Keratinocyte (primary cell): ENCODE measurements around the gene PLD1. TPM values are rescaled to one million over a fixed set of nuclear protein-coding genes. Genes with fewer than 3 reads are reported as not detected.

Experiments used
- DNase-seq: peaks from one replicate; pipeline ENCODE4 v3.0.0-alpha.2; 2011; ENCODE audit warnings: low read depth, missing footprints, low spot score
- FAIRE-seq: peaks from 2 replicates; lab custom pipeline; 2011; peaks lifted over from hg19 to GRCh38; lab: Jason Lieb, UNC
- H2AFZ ChIP-seq: 2 replicates; pipeline ENCODE4 v1.6.0; 2012; ENCODE audit warnings: low read length, control low read depth, inconsistent platforms; ENCODE audit not compliant: control insufficient read depth
- H3K27ac ChIP-seq: 2 replicates; pipeline ENCODE4 v1.5.1; 2011; ENCODE audit warnings: low read length; ENCODE audit not compliant: control insufficient read depth, insufficient read depth
- H3K27me3 ChIP-seq: 3 replicates; pipeline ENCODE4 v1.6.0; 2011; ENCODE audit warnings: low read length; ENCODE audit not compliant: control insufficient read depth, insufficient read depth; ENCODE audit errors: extremely low read depth
- H3K36me3 ChIP-seq, 2 experiments: 2 replicates in 1 of 2; 3 replicates in 1 of 2; pipeline ENCODE4 v1.5.1; 2011; ENCODE audit warnings: low read length in 2 of 2, mild to moderate bottlenecking in 1 of 2; ENCODE audit not compliant: control insufficient read depth in 2 of 2, insufficient read depth in 2 of 2; ENCODE audit errors: extremely low read depth in 1 of 2
- H3K4me1 ChIP-seq: 3 replicates; pipeline ENCODE4 v1.5.1; 2011; ENCODE audit warnings: low read length; ENCODE audit not compliant: control insufficient read depth, insufficient read depth; ENCODE audit errors: extremely low read depth
- H3K4me2 ChIP-seq: 3 replicates; pipeline ENCODE4 v1.6.0; 2011; ENCODE audit warnings: low read depth, low read length; ENCODE audit not compliant: control insufficient read depth, insufficient read depth; ENCODE audit errors: extremely low read depth
- H3K4me3 ChIP-seq, 3 experiments: fragments of 200-600 bp in 1 of 3; sonication (generic) in 1 of 3; 2 replicates in 2 of 3; 3 replicates in 1 of 3; pipeline ENCODE4 v1.5.1; 2011 to 2016; ENCODE audit warnings: low read length in 3 of 3, mild to moderate bottlenecking in 3 of 3, control low read depth in 2 of 3, inconsistent platforms in 1 of 3, low read depth in 1 of 3, mixed read lengths in 1 of 3, mixed run types in 1 of 3, moderate library complexity in 1 of 3; ENCODE audit not compliant: control insufficient read depth in 2 of 3, insufficient read depth in 2 of 3; ENCODE audit errors: extremely low read depth in 1 of 3
- H3K79me2 ChIP-seq: 2 replicates; pipeline ENCODE4 v1.6.0; 2012; ENCODE audit warnings: low read length; ENCODE audit not compliant: control insufficient read depth, insufficient read depth
- H3K9ac ChIP-seq: 3 replicates; pipeline ENCODE4 v1.6.0; 2011; ENCODE audit warnings: low read length; ENCODE audit not compliant: control insufficient read depth, insufficient read depth; ENCODE audit errors: extremely low read depth
- H3K9me1 ChIP-seq: 3 replicates; pipeline ENCODE4 v1.6.0; 2011; ENCODE audit warnings: low read length; ENCODE audit not compliant: control insufficient read depth, insufficient read depth; ENCODE audit errors: extremely low read depth
- H3K9me3 ChIP-seq: 2 replicates; pipeline ENCODE4 v1.5.1; 2012; ENCODE audit warnings: low read depth, low read length; ENCODE audit not compliant: control insufficient read depth
- H4K20me1 ChIP-seq: 3 replicates; pipeline ENCODE4 v1.6.0; 2011; ENCODE audit warnings: low read length; ENCODE audit not compliant: control insufficient read depth, insufficient read depth; ENCODE audit errors: extremely low read depth
- CTCF ChIP-seq, 3 experiments: IDR thresholded peaks in 1 of 3; conservative IDR thresholded peaks in 1 of 3; optimal IDR thresholded peaks in 1 of 3; 2 replicates in 2 of 3; 3 replicates in 1 of 3; pipeline versions ENCODE3 to v1.5.1; 2011; ENCODE audit warnings: low read length in 3 of 3, mild to moderate bottlenecking in 3 of 3, moderate library complexity in 2 of 3, control low read depth in 1 of 3, inconsistent platforms in 1 of 3; ENCODE audit not compliant: insufficient read depth in 2 of 3; ENCODE audit errors: extremely low read depth in 1 of 3
- EZH2 ChIP-seq: IDR thresholded peaks from one replicate; pipeline ENCODE4 v1.6.1; 2012; ENCODE audit warnings: inconsistent platforms, mild to moderate bottlenecking, low read length, moderate library complexity
- dilution Hi-C: fragments of 300-500 bp; cut with MboI; formaldehyde crosslinking; loops from one replicate; pipeline ENCODE4 v1.7.0; 2020; ENCODE audit warnings: low sequenced_read_pairs; ENCODE audit not compliant: extremely low pct_ligation_motif_present
- polyA plus RNA-seq, 5 experiments: library from polyadenylated mRNA; depleted of rRNA in 3 of 5; stranded (reverse) in 3 of 5; stranded (forward) in 1 of 5; unstranded in 1 of 5; fragments of >200 nt; gene quantifications; 1 replicate in 1 of 5; 2 replicates in 3 of 5; 3 replicates in 1 of 5; pipeline versions ENCODE4 v1.2.1 to v1.2.3, GENCODE V29; 2011 to 2012; ENCODE audit warnings: missing spikeins in 2 of 5, low read depth in 1 of 5, low replicate concordance in 1 of 5

Gene PLD1
- polyA plus RNA-seq, 1 donor (not counting 4 experiments of a cell fraction or from before 2014, with no cell fraction given), result 14.7 TPM

- Histone ChIP-seq H3K4me3 (no peak overlapping the region), H3K9me3 (no peaks in the 10 kb centered on the region), H3K9me1 (no peaks in the 10 kb centered on the region), H3K36me3 (no peaks in the 10 kb centered on the region), H4K20me1 (no peaks in the 10 kb centered on the region), H3K4me1 (no peaks in the 10 kb centered on the region), H3K79me2 (no peaks in the 10 kb centered on the region), H3K9ac (no peak overlapping the region), H2AFZ (no peak overlapping the region), H3K27ac (no peak overlapping the region), H3K4me2 (no peak overlapping the region), H3K27me3 (no peaks in the 10 kb centered on the region)
- TF ChIP-seq EZH2 (no peak), CTCF (optimal IDR thresholded peaks at IDR 0.05 in 1 of 3, IDR thresholded peaks at IDR 0.05 in 1 of 3, conservative IDR thresholded peaks at IDR 0.05 in 1 of 3; ENCODE audit: extremely low read depth in 1 of 3, insufficient read depth in 2 of 3, low read length in 3 of 3) (no peak)
- FAIRE-seq (no peak), DNase-seq (no peak)
- dilution Hi-C loops, result no loop called here
Measured at GRCh38 chr3:171568766-171569165, 241.5 kb downstream of the PLD1 start.

GRCh38 chr3:171566803-171567422 is 243.4 kb downstream of the PLD1 start:
- H3K79me2 ChIP-seq, result no peaks in the 10 kb centered on the region
- no peak for TF ChIP-seq EZH2
- peak in 2 of 3 experiments; percentile 54 to 55 for TF ChIP-seq CTCF (optimal IDR thresholded peaks at IDR 0.05 in 1 of 3, IDR thresholded peaks at IDR 0.05 in 1 of 3, conservative IDR thresholded peaks at IDR 0.05 in 1 of 3; ENCODE audit: extremely low read depth in 1 of 3, insufficient read depth in 2 of 3, low read length in 3 of 3)
- H3K9me3 ChIP-seq, result no peaks in the 10 kb centered on the region
- DNase-seq (peak; percentile 13), FAIRE-seq (peak; percentile 20)
- no peak overlapping the region for H2AFZ ChIP-seq
- no peak overlapping the region for H3K4me2 ChIP-seq
- H3K27me3 ChIP-seq, result no peaks in the 10 kb centered on the region
- H4K20me1 ChIP-seq, result no peaks in the 10 kb centered on the region
- H3K4me3 ChIP-seq, result no peak overlapping the region
- H3K9ac ChIP-seq, result no peak overlapping the region
- dilution Hi-C loops, result no loop called here
- no peaks in the 10 kb centered on the region for H3K9me1 ChIP-seq
- no peaks in the 10 kb centered on the region for H3K4me1 ChIP-seq
- H3K27ac ChIP-seq, result no peak overlapping the region
- no peaks in the 10 kb centered on the region for H3K36me3 ChIP-seq
